Urinary bladder (tissue), 4 donors: Measurements from ENCODE around the gene SNTN. TPM values are rescaled to one million over a fixed set of nuclear protein-coding genes. Genes with fewer than 3 reads are reported as not detected.
"Not testable (repeated sequence)": the region's sequence is repeated elsewhere in the genome, so short reads cannot be mapped to it uniquely, and the experiment has no call there.

Experiments used
- DNase-seq: peaks from one replicate; pipeline ENCODE4 v3.0.0-alpha.2; 2015; ENCODE audit errors: extremely low spot score
- H3K27ac ChIP-seq: one replicate; pipeline ENCODE4 v1.5.1; 2013; ENCODE audit warnings: low read depth, mild to moderate bottlenecking, moderate library complexity
- H3K36me3 ChIP-seq: one replicate; pipeline ENCODE4 v1.6.1; 2013; ENCODE audit warnings: mild to moderate bottlenecking, moderate library complexity; ENCODE audit not compliant: insufficient read depth
- H3K4me1 ChIP-seq: one replicate; pipeline ENCODE4 v1.6.1; 2013; ENCODE audit warnings: mild to moderate bottlenecking, moderate library complexity; ENCODE audit not compliant: insufficient read depth
- H3K4me3 ChIP-seq: one replicate; pipeline ENCODE4 v1.5.1; 2013; ENCODE audit warnings: low read depth, low read length
- WGBS: extraction: QIAGEN DNeasy Blood & Tissue Kit; methylation state at CpG from one replicate; pipeline ENCODE4 v1.1.7; 2013; 5-methylcytosine and 5-hydroxymethylcytosine counted together
- polyA plus RNA-seq: library from polyadenylated mRNA; stranded (reverse); fragments of 200-250 nt; gene quantifications from one replicate; pipeline ENCODE4 v1.2.3, GENCODE V29; 2013
- total RNA-seq: library from RNA; depleted of rRNA; stranded (reverse); fragments of >200 nt; gene quantifications from one replicate; pipeline ENCODE4 v1.2.3, GENCODE V29; 2014
- donor health status: healthy with polysubstance abuse.
- donor health status: healthy.

Gene SNTN
- total and polyA plus RNA-seq, 2 donors, result not detected

DNA sequence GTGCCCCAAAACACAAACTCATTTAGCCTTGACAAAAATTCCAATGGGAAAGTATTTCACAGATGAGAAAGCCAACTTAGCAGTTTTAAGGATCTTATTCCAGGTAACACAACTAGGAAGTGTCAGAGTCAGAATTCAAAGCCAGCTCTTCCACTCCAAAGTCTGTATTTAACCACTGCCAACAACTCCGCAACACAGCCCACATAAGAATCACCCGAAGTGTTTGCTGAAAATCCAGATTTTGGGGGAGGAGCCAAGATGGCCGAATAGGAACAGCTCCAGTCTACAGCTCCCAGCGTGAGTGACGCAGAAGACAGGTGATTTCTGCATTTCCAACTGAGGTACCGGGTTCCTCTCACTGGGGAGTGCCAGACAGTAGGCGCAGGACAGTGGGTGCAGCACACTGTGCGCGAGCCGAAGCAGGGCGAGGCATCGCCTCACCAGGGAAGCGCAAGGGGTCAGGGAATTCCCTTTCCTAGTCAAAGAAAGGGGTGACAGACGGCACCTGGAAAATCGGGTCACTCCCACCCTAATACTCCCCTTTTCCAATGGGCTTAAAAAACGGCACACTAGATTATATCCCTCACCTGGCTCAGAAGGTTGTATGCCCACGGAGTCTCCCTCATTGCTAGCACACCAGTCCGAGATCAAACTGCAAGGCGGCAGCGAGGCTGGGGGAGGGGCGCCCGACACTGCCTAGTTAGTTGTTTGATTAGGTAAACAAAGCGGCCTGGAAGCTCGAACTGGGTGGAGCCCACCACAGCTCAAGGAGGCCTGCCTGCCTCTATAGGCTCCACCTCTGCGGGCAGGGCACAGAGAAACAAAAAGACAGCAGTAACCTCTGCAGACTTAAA lies 7.3 kb upstream of the SNTN start:
- DNase-seq, H3K27ac ChIP-seq, H3K4me1 ChIP-seq, H3K4me3 ChIP-seq, H3K36me3 ChIP-seq: not testable (repeated sequence)
- WGBS, result 61% methylated on average over 25 of the region's 25 CpGs

DNA sequence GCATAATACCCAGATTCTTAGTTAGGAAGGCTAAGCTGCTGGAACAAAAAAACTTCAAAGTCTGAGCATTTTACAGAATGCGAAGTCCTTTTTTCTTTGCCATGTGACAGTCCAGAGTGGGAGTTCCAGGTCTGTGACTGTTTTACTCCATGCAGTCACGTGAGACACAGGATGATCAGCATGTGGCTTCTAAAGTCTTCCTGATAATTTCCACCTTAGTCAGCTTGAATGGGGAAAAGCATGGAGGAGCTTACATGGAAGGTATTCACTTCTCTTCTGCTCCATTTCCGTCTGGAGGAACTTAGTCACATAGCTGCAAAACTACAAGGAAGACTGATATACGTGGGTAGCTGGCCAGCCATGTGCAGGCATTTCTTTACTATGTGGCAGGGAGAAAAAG lies 1.7 kb downstream of the SNTN start:
- no peak overlapping the region for H3K27ac ChIP-seq
- 68% methylated on average over 4 of the region's 4 CpGs for WGBS
- no peaks in the 10 kb centered on the region for H3K4me1 ChIP-seq
- H3K4me3 ChIP-seq, result no peak overlapping the region
- H3K36me3 ChIP-seq, result no peaks in the 10 kb centered on the region
- no peak for DNase-seq

DNA sequence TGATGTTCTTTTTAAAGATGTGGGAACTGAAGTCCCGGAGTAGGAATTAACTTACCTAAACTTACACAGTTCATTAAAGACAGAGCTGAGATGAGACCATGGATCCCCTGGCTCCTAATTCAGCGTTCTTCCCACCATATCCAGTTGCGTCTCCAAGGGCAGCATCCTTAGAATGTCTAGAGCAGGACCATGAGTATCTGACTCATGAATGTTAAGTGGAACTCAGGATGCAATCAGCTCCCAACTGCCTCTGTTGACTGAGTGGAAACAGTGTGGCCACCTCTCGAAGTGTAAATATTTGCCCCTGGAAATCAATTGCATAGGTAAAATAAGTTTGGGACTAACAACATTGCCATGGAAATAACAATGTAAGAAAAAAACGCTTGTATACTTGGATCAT lies 2.5 kb downstream of the SNTN start:
- WGBS, result 73% methylated on average over 5 of the region's 5 CpGs
- Histone ChIP-seq H3K4me3 (no peak overlapping the region), H3K27ac (no peak overlapping the region), H3K36me3 (no peaks in the 10 kb centered on the region), H3K4me1 (no peaks in the 10 kb centered on the region)
- DNase-seq, result no peak

DNA sequence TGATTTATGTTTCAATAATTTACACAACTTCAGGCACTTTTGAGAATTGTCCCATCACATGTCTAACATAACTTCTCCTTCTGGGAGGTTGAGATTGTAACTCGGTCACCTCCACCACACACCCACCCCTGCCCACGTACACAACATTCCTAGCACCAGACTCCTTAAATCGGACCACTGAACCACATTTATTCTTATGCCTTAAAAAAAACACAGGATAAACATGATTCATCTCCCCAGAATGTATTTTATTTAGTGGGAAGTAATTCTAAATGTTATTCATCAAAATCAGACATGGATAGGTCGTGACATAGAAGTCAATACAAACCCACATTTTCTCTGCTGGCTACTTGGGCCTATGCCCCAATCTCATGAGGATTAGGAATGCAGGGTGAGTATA lies 3.0 kb downstream of the SNTN start:
- Histone ChIP-seq H3K4me1 (no peaks in the 10 kb centered on the region), H3K4me3 (no peak overlapping the region), H3K27ac (no peak overlapping the region), H3K36me3 (no peaks in the 10 kb centered on the region)
- WGBS, result 71% methylated on average over 4 of the region's 4 CpGs
- DNase-seq, result no peak

DNA sequence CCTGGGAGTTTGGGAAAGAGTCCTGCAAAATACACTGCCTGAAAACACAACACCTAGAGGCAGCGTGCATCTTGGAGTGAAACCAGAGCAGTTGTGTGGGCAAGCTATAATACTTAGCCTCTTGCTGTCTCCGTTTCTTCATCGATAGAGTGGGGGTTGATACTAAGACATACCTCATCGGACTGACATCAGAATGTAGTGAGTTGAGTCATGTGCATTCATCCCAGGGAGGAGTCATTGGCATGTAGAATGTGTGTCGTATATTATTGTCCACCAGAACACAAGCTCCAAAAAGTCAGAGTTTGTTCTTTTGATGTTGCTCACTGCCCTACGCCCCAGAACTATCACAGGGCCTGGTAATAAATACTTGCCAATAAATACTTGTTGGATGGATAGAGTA lies 4.3 kb downstream of the SNTN start:
- H3K4me1 ChIP-seq, result no peaks in the 10 kb centered on the region
- H3K4me3 ChIP-seq, result no peak overlapping the region
- no peaks in the 10 kb centered on the region for H3K36me3 ChIP-seq
- no peak overlapping the region for H3K27ac ChIP-seq
- WGBS, result 85% methylated on average over 6 of the region's 6 CpGs
- DNase-seq, result no peak

DNA sequence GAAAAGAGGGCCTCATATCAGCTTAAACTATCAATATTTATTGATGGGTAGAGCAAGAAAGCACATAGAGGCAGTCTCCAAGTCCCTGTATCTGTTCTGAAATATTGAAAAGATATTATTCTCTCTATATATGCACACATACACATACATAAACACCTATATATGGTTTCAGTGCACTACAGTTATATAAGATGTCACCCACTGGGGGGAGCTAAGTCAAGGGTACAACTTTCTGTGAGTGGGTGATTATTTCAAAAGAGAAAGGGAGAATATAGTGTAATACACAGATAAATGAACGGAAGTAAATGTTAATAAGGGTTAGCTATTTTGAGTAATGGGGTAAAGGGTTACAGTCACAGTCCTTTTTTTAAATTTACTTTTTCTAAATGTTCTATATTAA lies 8.8 kb downstream of the SNTN start:
- 76% methylated on average over 1 of the region's 1 CpG for WGBS
- Histone ChIP-seq H3K27ac (no peak overlapping the region), H3K36me3 (no peaks in the 10 kb centered on the region), H3K4me3 (no peak overlapping the region), H3K4me1 (no peaks in the 10 kb centered on the region)
- DNase-seq, result no peak

DNA sequence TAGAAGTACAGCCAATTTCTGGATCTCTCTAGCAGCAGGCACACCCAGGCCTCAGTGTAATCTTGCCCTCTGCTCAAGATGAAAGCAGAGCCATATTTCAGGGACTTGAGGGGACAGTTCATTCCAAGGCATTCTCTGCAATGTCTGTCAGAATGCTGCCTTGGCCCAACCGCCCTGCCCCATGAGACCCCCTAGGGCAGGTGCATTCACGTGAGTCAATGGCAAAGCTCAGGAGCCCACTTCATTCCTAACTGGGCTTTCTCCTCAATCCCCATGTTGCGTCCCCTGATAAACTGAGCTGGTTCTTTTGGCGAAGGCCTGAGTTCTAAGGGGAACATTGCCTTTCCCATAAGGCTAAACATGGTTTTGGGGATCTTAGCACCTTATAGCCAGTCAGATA lies 9.5 kb downstream of the SNTN start:
- no peaks in the 10 kb centered on the region for H3K4me1 ChIP-seq
- no peak for DNase-seq
- 80% methylated on average over 4 of the region's 4 CpGs for WGBS

DNA sequence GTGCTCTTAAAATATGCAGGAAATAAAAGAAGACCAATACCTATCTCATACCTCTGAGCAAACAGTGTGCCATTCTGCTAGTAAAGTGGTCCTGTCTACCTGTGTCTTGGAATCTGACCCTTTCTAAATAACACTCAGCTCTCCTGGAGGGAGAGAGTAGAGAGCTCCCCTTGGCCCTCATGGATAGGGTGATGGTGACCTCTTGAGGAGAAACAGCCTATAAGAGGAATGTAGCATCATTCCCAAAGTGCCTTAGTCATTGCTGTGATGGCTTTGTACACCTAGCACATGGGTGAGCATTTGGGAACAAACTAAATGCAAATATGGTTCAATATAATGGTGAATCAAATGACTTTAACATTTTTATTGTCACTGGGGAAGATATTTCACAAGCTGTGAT lies 10.0 kb downstream of the SNTN start:
- Histone ChIP-seq H3K4me3 (no peak overlapping the region), H3K27ac (no peak overlapping the region)

More for the DNA sequence above, 9.5 kb downstream of the SNTN start:
- H3K36me3 ChIP-seq, result no peaks in the 10 kb centered on the region
- H3K27ac ChIP-seq, result no peak overlapping the region
- no peak overlapping the region for H3K4me3 ChIP-seq

DNA sequence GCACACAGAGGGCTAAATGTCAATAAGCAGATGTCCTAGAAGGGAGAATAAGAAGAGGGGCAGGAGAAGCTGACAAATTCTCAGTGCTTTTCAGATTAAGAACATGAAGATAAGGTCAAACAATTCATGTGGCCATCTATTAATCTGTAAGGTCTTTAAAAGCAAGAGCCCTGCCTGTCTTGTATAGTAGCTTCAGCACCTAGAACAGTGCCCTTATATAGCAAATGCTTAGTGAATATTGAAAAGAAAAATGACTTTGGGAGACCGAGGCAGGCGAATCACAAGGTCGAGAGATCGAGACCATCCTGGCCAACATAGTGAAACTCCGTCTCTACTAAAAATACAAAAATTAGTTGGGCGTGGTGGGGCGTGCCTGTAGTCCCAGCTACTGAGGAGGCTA lies 18.1 kb downstream of the SNTN start:
- no peak for DNase-seq
- Histone ChIP-seq H3K4me3 (no peak overlapping the region), H3K27ac (no peak overlapping the region), H3K36me3 (no peaks in the 10 kb centered on the region), H3K4me1 (peaks cover 3% of the 10 kb centered on the region)
- WGBS, result 93% methylated on average over 7 of the region's 7 CpGs

More for the DNA sequence above, 10.0 kb downstream of the SNTN start:
- no peaks in the 10 kb centered on the region for H3K4me1 ChIP-seq
- H3K36me3 ChIP-seq, result no peaks in the 10 kb centered on the region
- no peak for DNase-seq

DNA sequence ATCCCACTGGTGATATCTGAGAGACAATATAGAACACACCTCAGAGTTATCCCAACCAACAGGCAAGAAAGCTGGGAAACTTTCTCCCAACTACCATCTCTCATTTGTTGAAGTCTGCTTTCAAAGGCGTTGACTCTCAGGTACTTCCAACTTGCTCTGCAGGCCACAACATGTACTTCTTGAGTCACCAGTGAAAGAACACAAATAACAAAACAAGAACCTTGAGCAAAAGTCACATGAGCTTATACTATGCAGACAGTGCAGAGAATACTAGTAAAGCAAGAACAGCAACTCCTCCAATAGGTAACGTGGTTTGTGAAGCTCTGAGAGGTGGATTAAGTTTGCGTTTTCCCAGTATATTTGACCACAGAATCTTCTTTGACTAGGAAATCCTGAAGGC lies 20.6 kb downstream of the SNTN start:
- WGBS, result 61% methylated on average over 3 of the region's 3 CpGs

DNA sequence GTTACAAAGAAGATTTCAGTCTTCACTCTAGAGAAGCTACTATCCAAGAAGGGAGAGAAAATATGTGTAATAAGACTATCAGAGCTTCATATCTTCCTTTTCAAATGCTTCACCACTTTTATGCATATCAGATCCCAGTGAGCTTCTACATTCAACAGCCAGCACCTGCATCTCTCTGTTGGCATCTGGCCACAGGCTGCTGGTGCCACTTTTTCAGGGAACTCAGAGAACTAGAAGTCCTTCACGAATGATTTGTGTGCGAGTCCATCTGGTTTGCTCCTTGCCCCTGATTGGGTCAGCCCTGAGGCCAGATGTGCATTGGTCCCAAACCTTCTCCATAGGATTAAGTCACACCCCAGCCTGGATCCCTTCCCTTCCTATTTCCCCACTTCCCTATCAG lies 22.1 kb downstream of the SNTN start:
- WGBS, result 75% methylated on average over 2 of the region's 2 CpGs
- H3K27ac ChIP-seq, result no peak overlapping the region
- no peak for DNase-seq
- no peaks in the 10 kb centered on the region for H3K36me3 ChIP-seq
- peaks cover 3% of the 10 kb centered on the region for H3K4me1 ChIP-seq
- no peak overlapping the region for H3K4me3 ChIP-seq

More for the DNA sequence above, 20.6 kb downstream of the SNTN start:
- Histone ChIP-seq H3K27ac (no peak overlapping the region), H3K36me3 (no peaks in the 10 kb centered on the region), H3K4me3 (no peak overlapping the region), H3K4me1 (peaks cover 3% of the 10 kb centered on the region)
- DNase-seq, result no peak

DNA sequence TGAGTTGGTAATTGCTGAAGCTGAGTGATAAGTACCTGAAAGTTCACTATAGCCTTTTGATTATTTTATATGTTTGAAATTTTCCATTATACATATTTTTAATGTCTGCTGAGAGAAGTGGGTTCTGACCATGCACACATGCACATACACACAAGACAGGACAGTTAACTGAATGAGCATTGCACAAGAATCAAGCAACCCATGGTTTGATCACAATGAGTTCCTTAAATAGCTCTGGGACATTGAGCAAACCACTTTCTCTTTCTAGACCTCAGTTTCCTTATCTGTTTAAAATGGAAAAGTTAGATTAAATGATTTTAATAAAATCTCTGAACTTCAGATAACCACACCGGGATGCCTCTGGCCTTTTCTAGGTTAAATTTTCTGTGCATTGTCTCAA lies 26.7 kb downstream of the SNTN start:
- no peaks in the 10 kb centered on the region for H3K36me3 ChIP-seq
- H3K4me3 ChIP-seq, result no peak overlapping the region
- H3K4me1 ChIP-seq, result no peaks in the 10 kb centered on the region
- 89% methylated on average over 1 of the region's 1 CpG for WGBS
- no peak for DNase-seq
- H3K27ac ChIP-seq, result no peak overlapping the region

DNA sequence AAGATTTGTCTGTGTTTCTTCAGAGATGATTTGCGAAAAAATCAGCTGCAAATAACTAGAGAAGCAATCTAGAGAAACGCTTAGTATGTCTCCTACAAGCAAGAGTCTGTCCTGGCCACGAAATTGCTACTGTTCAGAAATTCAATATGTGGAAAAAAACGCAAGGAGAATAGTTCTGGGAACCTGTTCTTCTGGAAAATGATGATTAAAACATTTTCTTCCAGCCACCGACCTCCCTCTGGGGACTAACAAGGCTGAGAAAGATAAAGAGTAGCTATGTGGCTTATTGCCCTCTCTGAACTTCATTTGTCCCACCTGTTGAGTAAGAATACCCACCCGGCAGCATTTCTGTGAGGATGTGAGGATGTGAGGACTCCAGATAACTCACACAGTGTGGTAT lies 31.6 kb downstream of the SNTN start:
- H3K4me1 ChIP-seq, result no peaks in the 10 kb centered on the region
- DNase-seq, result no peak
- no peak overlapping the region for H3K27ac ChIP-seq
- H3K36me3 ChIP-seq, result no peaks in the 10 kb centered on the region
- 67% methylated on average over 6 of the region's 6 CpGs for WGBS
- H3K4me3 ChIP-seq, result no peak overlapping the region

DNA sequence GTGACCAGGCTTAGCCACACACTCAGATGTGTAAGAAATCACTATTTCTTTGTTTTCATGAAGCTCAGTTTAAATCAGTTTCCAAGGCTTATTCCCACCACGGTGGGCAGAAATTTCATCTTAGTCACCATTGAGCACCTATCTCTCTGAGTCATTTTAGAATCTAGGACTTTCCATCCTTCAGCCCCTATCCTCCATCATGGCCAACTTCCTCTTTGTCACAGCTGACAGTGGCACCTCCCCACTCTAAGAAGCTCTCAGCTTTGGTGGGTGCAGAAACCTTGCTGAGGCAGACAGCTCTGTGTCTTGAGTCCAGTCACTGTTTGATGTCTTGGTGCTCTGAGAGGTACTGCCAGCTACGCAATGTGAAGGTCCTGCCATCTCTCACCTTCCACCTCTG lies 32.9 kb downstream of the SNTN start:
- WGBS, result 93% methylated on average over 2 of the region's 2 CpGs
- DNase-seq, result no peak
- H3K36me3 ChIP-seq, result no peaks in the 10 kb centered on the region
- no peak overlapping the region for H3K27ac ChIP-seq
- H3K4me3 ChIP-seq, result no peak overlapping the region
- H3K4me1 ChIP-seq, result no peaks in the 10 kb centered on the region
